Activated naive CD4-positive, alpha-beta T cell treated with anti-CD3 and anti-CD28 coated beads, Interleukin-2, amount 50 U/mL, for 24 hours (primary cell): Measurements from ENCODE around the gene NECAB3.
"Not testable (repeated sequence)": the region's sequence is repeated elsewhere in the genome, so short reads cannot be mapped to it uniquely, and the experiment has no call there.

Experiments
- H3K27ac Mint-ChIP-seq: one replicate; pipeline ENCODE4 v1.8.0; 2021; ENCODE audit warnings: mild to moderate bottlenecking, mixed read lengths
- H3K27me3 Mint-ChIP-seq: one replicate; pipeline ENCODE4 v1.8.0; 2021; ENCODE audit warnings: mixed read lengths
- H3K36me3 Mint-ChIP-seq: one replicate; pipeline ENCODE4 v1.8.0; 2021; ENCODE audit warnings: mixed read lengths
- H3K4me1 Mint-ChIP-seq: one replicate; pipeline ENCODE4 v1.8.0; 2021; ENCODE audit warnings: mixed read lengths
- H3K4me3 Mint-ChIP-seq: one replicate; pipeline ENCODE4 v1.8.0; 2021; ENCODE audit warnings: mild to moderate bottlenecking, mixed read lengths
- H3K9me3 Mint-ChIP-seq: one replicate; pipeline ENCODE4 v1.8.0; 2021; ENCODE audit warnings: mixed read lengths

NECAB3 gene

GRCh38 chr20:33653900-33654596 is 20.2 kb downstream of the NECAB3 start:
- Mint-ChIP-seq H3K36me3 (no peaks in the 10 kb centered on the region), H3K27me3 (no peaks in the 10 kb centered on the region), H3K4me1 (peaks cover 10% of the 10 kb centered on the region), H3K27ac (peak overlapping the region; percentile 17), H3K9me3 (no peaks in the 10 kb centered on the region), H3K4me3 (no peak overlapping the region)

GRCh38 chr20:33653218-33653899 is 20.9 kb downstream of the NECAB3 start:
- H3K4me1 Mint-ChIP-seq, result peaks cover 10% of the 10 kb centered on the region
- peak overlapping the region; percentile 17 for H3K27ac Mint-ChIP-seq
- H3K36me3 Mint-ChIP-seq, result no peaks in the 10 kb centered on the region
- no peaks in the 10 kb centered on the region for H3K9me3 Mint-ChIP-seq
- H3K4me3 Mint-ChIP-seq, result no peak overlapping the region
- H3K27me3 Mint-ChIP-seq, result no peaks in the 10 kb centered on the region

- Mint-ChIP-seq H3K36me3 (no peaks in the 10 kb centered on the region), H3K9me3 (no peaks in the 10 kb centered on the region), H3K27ac (no peak overlapping the region), H3K4me3 (no peak overlapping the region), H3K4me1 (peaks cover 10% of the 10 kb centered on the region), H3K27me3 (no peaks in the 10 kb centered on the region)
These were observed 22.6 kb downstream of the NECAB3 start for GRCh38 chr20:33651562-33652048.

- Mint-ChIP-seq H3K27me3 (no peaks in the 10 kb centered on the region), H3K36me3 (no peaks in the 10 kb centered on the region), H3K4me3 (no peak overlapping the region), H3K4me1 (peaks cover 10% of the 10 kb centered on the region), H3K27ac (no peak overlapping the region), H3K9me3 (no peaks in the 10 kb centered on the region)
These were observed 23.3 kb downstream of the NECAB3 start for GRCh38 chr20:33650753-33651561.

- Mint-ChIP-seq H3K36me3 (peaks cover 3% of the 10 kb centered on the region), H3K4me3 (no peak overlapping the region), H3K27ac (no peak overlapping the region), H3K4me1 (peaks cover 10% of the 10 kb centered on the region), H3K9me3 (no peaks in the 10 kb centered on the region), H3K27me3 (no peaks in the 10 kb centered on the region)
These were observed 24.0 kb downstream of the NECAB3 start for GRCh38 chr20:33650111-33650752.

- H3K9me3 Mint-ChIP-seq, result no peaks in the 10 kb centered on the region
- peaks cover 5% of the 10 kb centered on the region for H3K36me3 Mint-ChIP-seq
- no peak overlapping the region for H3K27ac Mint-ChIP-seq
- no peak overlapping the region for H3K4me3 Mint-ChIP-seq
- no peaks in the 10 kb centered on the region for H3K27me3 Mint-ChIP-seq
- H3K4me1 Mint-ChIP-seq, result peaks cover 10% of the 10 kb centered on the region
These were observed 25.0 kb downstream of the NECAB3 start for GRCh38 chr20:33649201-33649681.

GRCh38 chr20:33648396-33649004 is 25.7 kb downstream of the NECAB3 start:
- Mint-ChIP-seq H3K4me1 (peaks cover 9% of the 10 kb centered on the region), H3K27me3 (no peaks in the 10 kb centered on the region), H3K27ac (no peak overlapping the region)

GRCh38 chr20:33647603-33648395 is 26.4 kb downstream of the NECAB3 start:
- H3K36me3 Mint-ChIP-seq, result peaks cover 5% of the 10 kb centered on the region
- H3K4me1 Mint-ChIP-seq, result peaks cover 4% of the 10 kb centered on the region
- peak overlapping the region; percentile 68 for H3K27ac Mint-ChIP-seq
- H3K4me3 Mint-ChIP-seq, result no peak overlapping the region
- H3K9me3 Mint-ChIP-seq, result no peaks in the 10 kb centered on the region
- H3K27me3 Mint-ChIP-seq, result no peaks in the 10 kb centered on the region

More at GRCh38 chr20:33648396-33649004, 25.7 kb downstream of the NECAB3 start:
- no peak overlapping the region for H3K4me3 Mint-ChIP-seq
- peaks cover 5% of the 10 kb centered on the region for H3K36me3 Mint-ChIP-seq
- no peaks in the 10 kb centered on the region for H3K9me3 Mint-ChIP-seq

GRCh38 chr20:33646959-33647602 is 27.1 kb downstream of the NECAB3 start:
- H3K9me3 Mint-ChIP-seq, H3K27me3 Mint-ChIP-seq, H3K36me3 Mint-ChIP-seq, H3K27ac Mint-ChIP-seq, H3K4me1 Mint-ChIP-seq, H3K4me3 Mint-ChIP-seq: not testable (repeated sequence)

GRCh38 chr20:33646191-33646590 is 28.0 kb downstream of the NECAB3 start:
- H3K4me3 Mint-ChIP-seq, result no peak overlapping the region
- H3K36me3 Mint-ChIP-seq, result peaks cover 5% of the 10 kb centered on the region
- no peaks in the 10 kb centered on the region for H3K27me3 Mint-ChIP-seq
- H3K9me3 Mint-ChIP-seq, result no peaks in the 10 kb centered on the region
- H3K27ac Mint-ChIP-seq, result no peak overlapping the region
- H3K4me1 Mint-ChIP-seq, result no peaks in the 10 kb centered on the region

- Mint-ChIP-seq H3K9me3 (no peaks in the 10 kb centered on the region), H3K27ac (no peak overlapping the region)
These were observed 28.8 kb downstream of the NECAB3 start for GRCh38 chr20:33645396-33645795.

GRCh38 chr20:33645072-33645358 is 29.2 kb downstream of the NECAB3 start:
- Mint-ChIP-seq H3K4me3 (no peak overlapping the region), H3K36me3 (peaks cover 5% of the 10 kb centered on the region), H3K4me1 (no peaks in the 10 kb centered on the region), H3K9me3 (no peaks in the 10 kb centered on the region), H3K27me3 (no peaks in the 10 kb centered on the region), H3K27ac (no peak overlapping the region)

More at GRCh38 chr20:33645396-33645795, 28.8 kb downstream of the NECAB3 start:
- H3K27me3 Mint-ChIP-seq, result no peaks in the 10 kb centered on the region
- H3K4me3 Mint-ChIP-seq, result no peak overlapping the region
- no peaks in the 10 kb centered on the region for H3K4me1 Mint-ChIP-seq
- H3K36me3 Mint-ChIP-seq, result peaks cover 5% of the 10 kb centered on the region

GRCh38 chr20:33644313-33645071 is 29.7 kb downstream of the NECAB3 start:
- Mint-ChIP-seq H3K4me3 (no peak overlapping the region), H3K36me3 (peaks cover 5% of the 10 kb centered on the region), H3K4me1 (no peaks in the 10 kb centered on the region), H3K27me3 (no peaks in the 10 kb centered on the region), H3K27ac (no peak overlapping the region), H3K9me3 (no peaks in the 10 kb centered on the region)
